KMS-11 (cell line): ENCODE data around the gene UBXN7.
"Not testable (repeated sequence)": the region's sequence is repeated elsewhere in the genome, so short reads cannot be mapped to it uniquely, and the experiment has no call there.

ENCODE experiments used
- H2AFZ ChIP-seq: fragments of 200-600 bp; sonication (generic); 2 replicates; pipeline ENCODE4 v1.6.1; 2016; ENCODE audit warnings: antibody characterized with exemption, mixed run types, low read depth
- H3K27ac ChIP-seq: fragments of 200-600 bp; sonication (generic); 2 replicates; pipeline ENCODE4 v1.6.1; 2016; ENCODE audit warnings: mild to moderate bottlenecking, mixed run types
- H3K27me3 ChIP-seq: fragments of 200-600 bp; sonication (generic); 2 replicates; pipeline ENCODE4 v1.6.1; 2017; ENCODE audit warnings: mild to moderate bottlenecking, low read depth, mixed run types, moderate library complexity; ENCODE audit not compliant: insufficient read depth
- H3K36me3 ChIP-seq: fragments of 200-600 bp; sonication (generic); 2 replicates; pipeline ENCODE4 v1.6.1; 2017; ENCODE audit warnings: mild to moderate bottlenecking, mixed run types; ENCODE audit not compliant: insufficient read depth
- H3K4me1 ChIP-seq: fragments of 200-600 bp; sonication (generic); 2 replicates; pipeline ENCODE4 v1.6.1; 2016; ENCODE audit warnings: mild to moderate bottlenecking, low read depth, mixed run types; ENCODE audit not compliant: poor library complexity, severe bottlenecking
- H3K4me2 ChIP-seq: fragments of 200-600 bp; sonication (generic); 2 replicates; pipeline ENCODE4 v1.7.0; 2016; ENCODE audit warnings: mild to moderate bottlenecking, mixed run types
- H3K4me3 ChIP-seq: fragments of 200-600 bp; sonication (generic); IDR thresholded peaks from 2 replicates; pipeline ENCODE4 v1.6.1; 2017; ENCODE audit warnings: low read depth, low read length, mixed read lengths; ENCODE audit not compliant: insufficient read depth
- H3K79me2 ChIP-seq: fragments of 200-600 bp; sonication (generic); 2 replicates; pipeline ENCODE4 v1.6.1; 2016; ENCODE audit warnings: low read depth, mixed run types; ENCODE audit not compliant: insufficient read depth
- H3K9ac ChIP-seq: fragments of 200-600 bp; sonication (generic); 2 replicates; pipeline ENCODE4 v1.6.1; 2016; ENCODE audit warnings: mild to moderate bottlenecking, mixed run types
- H4K20me1 ChIP-seq: fragments of 200-600 bp; sonication (generic); 2 replicates; pipeline ENCODE4 v1.6.1; 2016; ENCODE audit warnings: mild to moderate bottlenecking, mixed run types; ENCODE audit not compliant: insufficient read depth
- TF ChIP-seq, protein P1 (sequence below): fragments of 200-600 bp; sonication (generic); conservative IDR thresholded peaks from 2 replicates; pipeline ENCODE4 v1.6.1; 2017; ENCODE audit warnings: low read depth, mild to moderate bottlenecking, antibody characterized with exemption, low read length, moderate library complexity, mixed read lengths

Gene UBXN7

DNA sequence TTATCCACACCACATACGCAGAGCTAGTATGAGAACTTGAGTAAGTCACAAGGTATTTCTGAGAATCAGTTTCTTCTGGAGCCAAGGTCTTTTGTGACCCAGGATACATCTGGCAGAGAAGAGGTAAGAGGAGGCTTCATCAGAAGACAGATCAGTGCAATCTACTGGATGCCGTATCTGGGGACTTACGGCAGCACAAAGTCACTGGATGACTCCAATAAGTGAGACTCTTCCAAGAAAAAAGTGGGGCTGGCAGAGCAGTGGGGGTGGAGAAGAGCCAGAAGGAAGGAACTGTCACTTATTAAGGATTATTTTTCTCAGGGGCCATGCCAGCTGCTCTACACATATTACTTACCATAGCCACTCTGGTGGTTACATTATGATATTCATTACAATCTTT, 31.6 kb upstream of the UBXN7 start:
- Histone ChIP-seq H3K27me3 (no peaks in the 10 kb centered on the region), H3K9ac (no peak overlapping the region), H3K36me3 (no peaks in the 10 kb centered on the region), H4K20me1 (no peaks in the 10 kb centered on the region), H3K4me1 (no peaks in the 10 kb centered on the region), H2AFZ (no peak overlapping the region), H3K4me2 (no peak overlapping the region), H3K27ac (no peak overlapping the region), H3K79me2 (no peaks in the 10 kb centered on the region), H3K4me3 (no peak overlapping the region)
- TF ChIP-seq, protein P1, sequence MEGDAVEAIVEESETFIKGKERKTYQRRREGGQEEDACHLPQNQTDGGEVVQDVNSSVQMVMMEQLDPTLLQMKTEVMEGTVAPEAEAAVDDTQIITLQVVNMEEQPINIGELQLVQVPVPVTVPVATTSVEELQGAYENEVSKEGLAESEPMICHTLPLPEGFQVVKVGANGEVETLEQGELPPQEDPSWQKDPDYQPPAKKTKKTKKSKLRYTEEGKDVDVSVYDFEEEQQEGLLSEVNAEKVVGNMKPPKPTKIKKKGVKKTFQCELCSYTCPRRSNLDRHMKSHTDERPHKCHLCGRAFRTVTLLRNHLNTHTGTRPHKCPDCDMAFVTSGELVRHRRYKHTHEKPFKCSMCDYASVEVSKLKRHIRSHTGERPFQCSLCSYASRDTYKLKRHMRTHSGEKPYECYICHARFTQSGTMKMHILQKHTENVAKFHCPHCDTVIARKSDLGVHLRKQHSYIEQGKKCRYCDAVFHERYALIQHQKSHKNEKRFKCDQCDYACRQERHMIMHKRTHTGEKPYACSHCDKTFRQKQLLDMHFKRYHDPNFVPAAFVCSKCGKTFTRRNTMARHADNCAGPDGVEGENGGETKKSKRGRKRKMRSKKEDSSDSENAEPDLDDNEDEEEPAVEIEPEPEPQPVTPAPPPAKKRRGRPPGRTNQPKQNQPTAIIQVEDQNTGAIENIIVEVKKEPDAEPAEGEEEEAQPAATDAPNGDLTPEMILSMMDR: no peak

DNA sequence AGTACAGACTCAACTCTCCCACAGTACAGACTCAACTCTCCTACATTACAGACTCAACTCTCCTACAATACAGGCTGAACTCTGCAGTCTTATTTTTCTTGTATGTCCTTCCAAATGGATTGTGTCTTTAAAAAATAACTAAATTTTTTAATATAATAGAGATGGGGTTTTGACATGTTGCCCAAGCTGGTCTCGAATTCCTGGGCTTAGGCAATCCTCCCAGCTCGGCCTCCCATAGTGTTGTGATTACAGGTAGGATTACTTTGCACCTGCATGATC, 31.2 kb upstream of the UBXN7 start:
- Histone ChIP-seq H3K79me2 (no peaks in the 10 kb centered on the region), H3K4me1 (no peaks in the 10 kb centered on the region), H4K20me1 (no peaks in the 10 kb centered on the region), H3K27me3 (no peaks in the 10 kb centered on the region), H3K4me3 (no peak overlapping the region), H3K4me2 (no peak overlapping the region), H3K36me3 (no peaks in the 10 kb centered on the region), H3K27ac (no peak overlapping the region), H2AFZ (no peak overlapping the region), H3K9ac (no peak overlapping the region)
- TF ChIP-seq, protein P1: no peak

DNA sequence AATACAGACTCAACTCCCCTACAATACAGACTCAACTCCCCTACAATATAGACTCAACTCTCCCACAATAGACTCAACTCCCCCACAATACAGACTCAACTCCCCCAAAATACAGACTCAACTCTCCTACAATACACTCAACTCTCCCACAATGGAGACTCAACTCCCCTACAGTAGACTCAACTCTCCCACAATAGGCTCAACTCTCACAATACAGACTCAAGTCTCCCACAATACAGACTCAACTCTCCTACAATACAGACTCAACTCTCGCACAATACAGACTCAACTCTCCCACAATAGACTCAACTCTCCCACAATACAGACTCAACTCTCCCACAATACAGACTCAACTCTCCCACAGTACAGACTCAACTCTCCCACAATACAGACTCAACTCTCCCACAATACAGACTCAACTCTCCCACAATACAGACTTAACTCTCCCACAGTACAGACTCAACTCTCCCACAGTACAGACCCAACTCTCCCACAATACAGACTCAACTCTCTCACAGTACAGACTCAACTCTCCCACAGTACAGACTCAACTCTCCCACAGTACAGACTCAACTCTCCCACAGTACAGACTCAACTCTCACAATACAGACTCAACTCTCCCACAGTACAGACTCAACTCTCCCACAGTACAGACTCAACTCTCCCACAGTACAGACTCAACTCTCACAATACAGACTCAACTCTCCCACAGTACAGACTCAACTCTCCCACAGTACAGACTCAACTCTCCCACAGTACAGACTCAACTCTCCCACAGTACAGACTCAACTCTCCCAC, 30.7 kb upstream of the UBXN7 start:
- H2AFZ ChIP-seq, H3K4me1 ChIP-seq, H3K4me3 ChIP-seq, H3K9ac ChIP-seq, H4K20me1 ChIP-seq, H3K27ac ChIP-seq, H3K36me3 ChIP-seq, H3K79me2 ChIP-seq, H3K27me3 ChIP-seq, H3K4me2 ChIP-seq: not testable (repeated sequence)

DNA sequence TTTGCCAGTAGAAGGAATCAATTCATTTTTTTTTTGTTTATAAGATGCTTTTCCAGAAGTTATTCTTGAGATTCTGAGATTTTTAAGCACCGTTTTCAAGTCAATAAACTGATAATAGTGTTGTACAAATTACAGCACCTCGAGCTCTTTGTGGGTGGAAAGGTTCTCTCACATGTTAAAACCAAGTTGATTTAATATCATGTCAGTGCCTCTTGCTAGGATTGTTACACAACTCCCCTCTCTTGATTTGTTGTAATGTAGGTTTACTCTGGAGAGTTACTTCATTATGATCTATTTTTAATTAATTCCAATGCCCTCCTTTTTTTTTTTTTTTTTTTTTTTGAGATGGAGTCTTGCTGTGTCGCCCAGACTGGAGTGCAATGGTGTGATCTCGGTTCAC, 25.8 kb upstream of the UBXN7 start:
- no peaks in the 10 kb centered on the region for H3K36me3 ChIP-seq
- no peak overlapping the region for H3K4me3 ChIP-seq
- no peaks in the 10 kb centered on the region for H3K27me3 ChIP-seq
- no peak overlapping the region for H3K27ac ChIP-seq
- TF ChIP-seq, protein P1: no peak
- no peak overlapping the region for H2AFZ ChIP-seq
- H3K4me1 ChIP-seq: no peaks in the 10 kb centered on the region
- no peak overlapping the region for H3K4me2 ChIP-seq
- H4K20me1 ChIP-seq: no peaks in the 10 kb centered on the region
- H3K79me2 ChIP-seq: no peaks in the 10 kb centered on the region
- H3K9ac ChIP-seq: no peak overlapping the region

DNA sequence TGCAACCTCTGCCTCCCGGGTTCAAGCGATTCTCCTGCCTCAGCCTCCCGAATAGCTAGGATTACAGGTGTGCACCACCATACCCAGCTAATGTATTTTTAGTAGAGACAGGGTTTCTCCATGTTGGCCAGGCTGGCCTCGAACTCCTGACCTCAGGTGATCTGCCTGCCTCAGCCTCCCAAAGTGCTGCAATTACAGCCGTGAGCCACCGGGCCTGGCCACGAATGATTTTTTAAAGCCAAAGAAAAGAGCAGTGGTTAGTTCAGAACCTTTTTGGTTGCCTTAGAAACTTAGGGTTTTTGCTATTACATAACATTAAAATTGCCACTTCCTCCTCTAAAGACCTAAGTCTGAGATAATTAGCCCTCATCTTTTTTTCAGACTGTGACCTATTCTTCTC, 25.2 kb upstream of the UBXN7 start:
- not testable (repeated sequence) for H3K36me3 ChIP-seq, H3K4me3 ChIP-seq, H2AFZ ChIP-seq, H4K20me1 ChIP-seq, H3K27me3 ChIP-seq, H3K4me1 ChIP-seq, H3K4me2 ChIP-seq, H3K27ac ChIP-seq, H3K79me2 ChIP-seq, H3K9ac ChIP-seq
